OCI-LY3 (cell line): ENCODE measurements around the gene ZNF516.

Experiments
- CTCF ChIP-seq: fragments of 200-600, 300-600 bp; sonication (generic); IDR thresholded peaks from 2 replicates; pipeline ENCODE4 v1.5.1; 2014; ENCODE audit warnings: antibody characterized with exemption, low read length, low read depth
- EZH2phosphoT487 ChIP-seq: fragments of 200-600 bp; shearing (Covaris generic); IDR thresholded peaks from 2 replicates; pipeline ENCODE4 v1.6.1; 2018; ENCODE audit warnings: antibody characterized with exemption, mixed run types, low read depth

GRCh38 chr18:76339246-76339620 is 155.8 kb downstream of the ZNF516 start:
- no peak for TF ChIP-seq CTCF
- no peak for TF ChIP-seq EZH2phosphoT487
